ENCODE results near the gene FAM13A.
A peak's percentile ranks its signal among the peaks of the same experiment; 100 is the strongest.
"Not testable (repeated sequence)": the region's sequence is repeated elsewhere in the genome, so short reads cannot be mapped to it uniquely, and the experiment has no call there.

FAM13A gene

DNA sequence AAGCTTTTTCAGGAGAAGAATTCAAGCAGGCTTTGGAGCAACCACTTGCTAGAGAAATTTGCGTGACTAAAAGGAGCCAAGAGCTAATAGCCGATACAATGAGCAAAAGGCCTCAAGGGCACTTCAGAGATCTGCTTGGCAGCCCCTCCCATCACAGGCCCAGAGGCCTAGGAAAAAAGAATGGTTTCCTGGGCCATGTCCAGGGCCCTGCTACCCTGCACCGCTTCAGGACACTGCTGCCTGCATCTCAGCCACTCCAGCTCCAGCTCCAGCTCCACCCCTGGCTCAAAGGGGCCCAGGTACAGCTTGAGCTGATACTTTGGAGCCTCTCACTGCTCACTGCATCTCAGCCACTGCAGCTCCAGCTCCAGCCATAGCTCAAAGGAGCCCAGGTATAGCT lies 98.9 kb downstream of the FAM13A start:
- DNase-seq (ENCODE audit: low read depth) = no peak

DNA sequence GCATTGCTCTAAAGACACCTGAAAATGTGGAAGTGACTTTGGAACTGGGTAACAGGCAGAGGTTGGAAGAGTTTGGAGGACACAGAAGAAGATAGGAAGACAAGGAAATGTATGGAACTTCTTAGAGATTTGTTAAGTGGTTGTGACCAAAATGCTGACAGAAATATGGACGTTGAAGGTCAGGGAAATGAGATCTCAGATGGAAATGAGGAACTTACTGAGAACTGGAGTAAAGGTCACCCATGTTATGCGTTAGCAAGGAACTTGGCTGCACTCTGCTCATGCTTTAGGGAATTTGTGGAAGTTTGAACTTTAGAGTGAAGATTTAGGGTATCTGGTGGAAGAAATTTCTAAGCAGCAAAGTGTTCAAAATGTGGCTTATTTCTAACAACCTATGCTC lies 99.4 kb downstream of the FAM13A start:
- DNase-seq (ENCODE audit: low read depth) = no peak

DNA sequence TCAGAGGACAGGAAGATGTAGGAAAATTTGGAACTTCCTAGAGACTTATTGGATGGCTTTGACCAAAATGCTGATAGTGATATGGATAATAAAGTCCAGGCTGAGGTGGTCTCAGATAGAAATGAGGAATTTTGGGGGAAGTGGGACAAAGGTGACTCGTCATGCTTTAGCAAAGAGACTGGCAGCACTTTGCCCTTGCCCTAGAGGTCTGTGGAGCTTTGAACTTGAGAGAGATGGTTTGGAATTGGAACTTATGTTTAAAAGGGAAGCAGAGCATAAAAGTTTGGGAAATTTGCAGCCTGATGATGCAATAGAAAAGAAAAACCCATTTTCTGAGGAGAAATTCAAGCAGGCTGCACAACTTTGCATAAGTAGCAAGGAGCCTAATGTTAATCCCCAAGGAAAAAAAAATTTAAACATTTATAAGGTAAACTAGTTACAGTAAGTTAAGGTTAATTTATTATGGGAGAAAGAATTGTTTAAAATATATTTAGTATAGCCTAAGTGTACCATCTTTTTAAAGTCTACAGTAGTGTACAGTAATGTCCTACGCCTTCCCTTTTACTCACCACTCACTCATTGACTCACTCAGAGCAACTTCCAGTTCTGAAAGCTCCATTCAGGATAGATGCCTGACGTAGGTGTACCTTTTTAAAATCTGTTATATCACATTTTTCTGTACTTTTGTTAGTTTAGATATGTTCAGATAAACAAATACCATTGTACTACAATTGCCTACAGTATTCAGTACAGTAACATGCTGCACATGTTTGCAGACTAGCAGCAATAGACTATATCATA lies 101.2 kb downstream of the FAM13A start:
- no peak for DNase-seq (ENCODE audit: low read depth)

DNA sequence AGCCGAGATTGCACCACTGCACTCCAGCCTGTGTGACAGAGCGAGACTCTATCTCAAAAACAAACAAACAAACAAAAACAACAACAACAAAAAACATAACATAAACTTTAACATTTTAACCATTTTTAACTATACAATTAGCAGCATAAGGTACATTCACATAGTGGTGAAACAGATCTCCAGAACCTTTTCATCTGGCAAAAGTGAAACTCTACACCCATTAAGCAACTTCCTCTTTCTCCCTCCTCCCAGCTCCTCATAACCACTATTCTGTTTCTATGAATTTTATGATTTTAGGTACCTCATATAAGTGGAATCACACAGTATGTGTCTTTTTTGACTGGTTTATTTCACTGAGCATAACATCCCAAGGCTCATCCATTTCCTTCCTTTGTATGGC lies 103.6 kb downstream of the FAM13A start:
- no peak for DNase-seq (ENCODE audit: low read depth)

DNA sequence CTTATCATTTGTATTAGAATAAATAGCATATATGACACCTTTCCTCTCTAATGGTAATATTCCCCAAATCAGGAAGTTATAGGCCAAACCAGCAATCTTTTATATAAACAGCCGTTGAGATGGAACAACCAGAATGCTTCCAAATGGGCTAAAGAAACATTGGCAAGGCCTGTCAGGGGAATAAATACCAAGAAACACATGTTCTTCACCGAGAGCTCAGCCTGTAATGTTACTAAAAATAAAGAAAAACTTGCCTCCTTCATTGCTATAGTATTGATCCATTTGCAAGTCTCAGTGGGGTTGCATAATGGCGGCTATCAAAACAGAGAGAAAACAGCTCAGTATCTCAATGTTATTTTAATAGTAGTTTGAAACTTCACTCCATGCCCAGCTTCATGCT lies 104.9 kb downstream of the FAM13A start:
- no peak for DNase-seq (ENCODE audit: low read depth)

DNA sequence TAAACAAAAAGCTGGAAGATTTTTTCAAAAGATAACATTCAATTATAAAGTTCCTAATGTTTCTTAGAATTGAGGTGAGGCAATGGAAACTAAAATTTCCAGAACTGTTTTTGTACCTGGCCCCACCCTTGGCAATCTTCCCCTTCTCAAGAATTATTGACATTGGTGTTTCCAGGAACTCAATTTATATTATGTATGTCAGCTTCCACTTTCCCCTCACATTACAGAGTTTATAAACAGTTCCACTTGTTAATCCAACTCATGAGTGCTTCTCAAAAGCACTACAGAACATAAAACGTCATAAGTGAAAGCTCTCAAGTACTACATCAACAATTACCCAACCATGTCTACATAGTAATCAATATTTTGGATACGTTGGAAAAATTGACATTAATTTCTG lies 107.4 kb downstream of the FAM13A start:
- no peak for DNase-seq (ENCODE audit: low read depth)

DNA sequence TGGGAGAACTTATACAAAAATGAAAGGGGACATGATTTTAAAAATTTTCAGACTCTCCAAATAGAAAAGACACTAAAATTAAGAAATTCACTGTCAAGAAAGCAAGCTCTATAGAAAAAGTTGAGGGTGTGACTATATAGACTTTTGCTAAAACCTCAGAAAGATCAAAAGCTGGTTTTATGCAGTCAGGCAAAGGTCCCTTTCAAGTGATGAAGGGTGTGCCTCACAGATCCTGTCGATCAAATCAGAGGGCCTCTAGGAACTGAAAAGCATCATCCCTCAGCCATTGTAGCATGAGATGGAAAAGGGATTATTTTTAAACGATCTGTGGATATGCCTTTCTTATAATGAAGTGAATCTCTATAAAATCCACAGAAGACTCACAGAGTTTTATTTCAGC lies 116.5 kb downstream of the FAM13A start:
- no peak for DNase-seq (ENCODE audit: low read depth)

DNA sequence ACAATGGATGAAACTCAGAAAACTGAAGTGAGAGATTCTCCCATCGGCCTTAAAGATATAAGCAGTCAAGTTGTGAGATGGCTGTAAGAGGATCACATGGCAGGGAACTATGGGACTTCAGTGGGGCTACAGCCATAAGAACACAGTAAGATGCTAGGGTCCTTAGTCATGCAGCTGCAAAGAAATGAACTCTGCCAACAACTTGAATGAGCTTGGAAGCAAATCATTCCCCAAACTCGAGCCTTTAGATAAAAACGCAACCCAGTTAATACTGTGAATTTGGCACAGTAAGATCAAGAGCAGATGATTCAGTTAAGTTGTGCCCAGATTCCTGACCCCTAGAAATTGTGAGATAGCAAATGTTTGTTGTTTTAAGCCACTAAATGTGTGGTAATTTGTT lies 117.3 kb downstream of the FAM13A start:
- peak; percentile 40 for DNase-seq (ENCODE audit: low read depth)

DNA sequence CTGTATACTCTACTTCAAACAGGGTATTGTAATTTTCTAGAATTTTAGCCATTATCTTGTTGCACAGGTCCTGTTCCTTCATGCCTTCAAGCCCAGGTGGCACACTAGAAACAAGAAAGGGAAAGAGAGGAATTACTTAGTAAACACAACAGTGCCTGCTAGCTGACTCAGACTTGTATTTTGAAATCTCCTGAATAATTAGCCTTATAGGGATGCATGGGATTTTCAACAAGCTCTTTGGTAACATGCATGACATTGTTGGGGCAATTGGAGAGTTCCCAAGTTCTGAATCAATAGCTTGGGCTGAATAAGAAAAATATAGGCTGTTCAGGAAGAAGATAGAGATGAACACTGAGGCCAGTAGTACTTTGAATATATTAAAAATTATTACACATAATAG lies 118.8 kb downstream of the FAM13A start:
- DNase-seq (ENCODE audit: low read depth) = peak; percentile 70

DNA sequence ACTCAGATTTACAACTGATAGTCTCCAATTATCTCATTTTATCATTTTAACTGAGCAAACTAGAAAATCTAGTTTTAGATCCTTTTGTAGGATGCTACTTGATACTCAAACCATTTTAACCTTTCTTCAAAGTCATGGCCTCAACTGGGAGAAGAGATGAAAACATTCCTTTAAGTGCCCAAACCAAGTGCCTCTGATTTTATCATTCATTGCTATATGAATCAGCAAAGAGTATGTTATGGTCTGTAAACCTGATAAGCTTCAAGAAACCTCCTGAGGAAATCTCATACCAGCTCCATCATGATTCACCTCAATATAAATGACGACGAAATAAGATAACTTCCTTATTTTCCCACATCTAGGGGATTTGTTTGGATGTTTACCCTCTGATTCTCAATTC lies 119.9 kb downstream of the FAM13A start:
- peak; percentile 26 for DNase-seq (ENCODE audit: low read depth)

DNA sequence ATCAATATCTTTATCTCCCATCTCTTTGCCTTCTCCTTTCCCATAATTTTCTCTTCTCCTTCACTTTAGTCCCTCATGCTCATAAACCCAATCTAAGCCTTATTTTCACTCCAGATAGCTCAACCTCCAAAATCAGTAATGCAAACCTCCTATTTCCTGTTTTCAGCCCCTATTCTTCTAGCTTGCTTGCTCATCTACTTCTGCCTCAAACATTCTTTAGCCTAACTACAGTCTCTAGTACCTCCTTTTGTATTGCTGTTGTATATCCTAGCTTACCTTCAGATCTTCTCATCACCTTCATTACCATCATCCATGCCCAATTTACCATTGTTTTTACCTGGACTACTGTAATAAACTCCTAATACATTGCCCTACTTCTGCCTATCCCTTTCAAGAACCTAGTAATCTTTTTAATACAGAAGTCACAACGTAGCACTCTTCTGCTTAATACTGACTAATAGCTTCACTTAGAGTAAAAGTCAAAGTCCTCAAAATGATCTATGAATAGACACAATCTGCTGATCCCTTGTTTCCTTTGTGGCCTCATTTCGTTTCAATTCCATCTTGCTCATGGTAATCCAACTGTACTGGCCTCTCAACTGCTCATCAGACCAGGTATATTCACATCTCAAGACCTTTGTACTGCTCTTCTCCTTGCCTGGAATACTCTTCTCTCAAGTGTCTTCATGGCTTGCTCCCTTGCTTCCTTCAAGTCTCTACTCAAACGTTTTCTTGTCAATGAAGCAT lies 123.4 kb downstream of the FAM13A start:
- no peak for DNase-seq (ENCODE audit: low read depth)

DNA sequence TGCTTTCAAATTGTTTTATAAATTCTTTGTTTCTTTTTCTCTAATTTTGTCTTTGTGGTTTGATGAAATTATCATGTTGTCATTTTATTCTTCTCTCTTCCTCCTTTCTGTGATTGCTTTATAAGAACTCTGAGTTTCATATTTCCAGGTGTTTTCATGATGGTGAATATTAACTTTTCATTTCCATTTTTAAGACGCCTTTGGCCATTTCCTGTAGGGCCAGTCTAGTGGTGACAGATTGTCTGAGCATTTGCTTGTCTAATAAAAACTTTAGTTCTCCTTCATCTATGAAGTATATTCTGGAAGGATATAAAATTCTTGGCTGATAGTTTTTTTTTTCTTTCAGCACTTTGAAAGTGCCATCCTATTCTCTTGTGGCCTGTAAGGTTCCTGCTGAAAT lies 128.1 kb downstream of the FAM13A start:
- DNase-seq (ENCODE audit: low read depth) = no peak

DNA sequence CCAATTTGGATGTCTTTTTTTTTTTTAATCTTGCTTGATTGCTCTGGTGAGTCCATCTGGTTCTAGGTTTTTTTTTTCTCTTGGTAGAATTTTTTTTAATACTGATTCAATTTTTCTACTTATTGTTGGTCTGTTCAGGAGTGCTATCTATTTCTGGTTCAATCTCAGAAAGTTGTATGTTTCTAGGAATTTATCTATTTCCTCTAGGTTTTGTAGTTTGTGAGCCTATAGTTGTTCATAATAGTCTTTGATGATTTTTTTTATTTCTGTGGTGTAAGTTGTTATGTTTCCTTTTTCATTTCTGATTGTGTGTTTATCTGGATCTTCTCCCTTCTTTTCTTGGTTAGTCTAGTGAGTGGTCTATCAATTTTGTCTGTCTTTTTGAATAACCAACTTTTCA lies 129.6 kb downstream of the FAM13A start:
- DNase-seq (ENCODE audit: low read depth) = no peak

DNA sequence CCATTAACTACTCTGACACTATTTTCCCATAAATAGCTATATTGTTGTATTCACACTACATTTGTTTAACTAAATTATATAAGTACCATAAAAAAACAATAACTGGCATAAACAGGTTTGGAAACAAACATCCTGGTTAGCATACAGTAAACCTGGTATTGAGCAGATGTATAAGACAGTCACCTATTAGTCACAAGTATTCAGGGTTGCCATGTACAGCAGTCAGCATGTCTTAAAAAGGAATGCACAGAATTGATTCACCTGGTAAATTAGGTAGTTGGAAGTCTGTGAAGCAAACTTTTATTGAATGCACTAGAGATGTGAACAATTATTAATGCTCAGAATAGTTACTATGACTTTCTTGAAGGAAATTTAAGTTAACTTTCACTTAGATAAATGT lies 137.9 kb downstream of the FAM13A start:
- no peak for DNase-seq (ENCODE audit: low read depth)

DNA sequence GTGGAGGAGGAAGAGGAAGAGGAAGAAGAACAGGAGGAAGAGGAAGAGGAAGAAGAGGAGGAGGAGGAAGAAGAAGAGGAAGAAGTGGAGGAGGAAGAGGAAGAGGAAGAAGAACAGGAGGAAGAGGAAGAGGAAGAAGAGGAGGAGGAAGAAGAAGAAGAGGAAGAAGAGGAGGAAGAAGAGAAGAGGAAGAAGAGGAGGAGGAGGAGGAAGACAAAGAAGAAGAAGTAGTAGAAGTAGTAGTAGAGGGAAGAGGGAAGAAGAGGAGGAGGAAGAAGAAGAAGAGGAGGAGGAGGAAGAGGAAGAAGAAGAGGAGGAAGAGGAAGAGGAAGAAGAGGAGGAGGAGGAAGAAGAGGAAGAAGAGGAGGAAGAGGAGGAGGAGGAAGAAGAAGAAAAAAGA lies 143.8 kb downstream of the FAM13A start:
- DNase-seq (ENCODE audit: low read depth) = not testable (repeated sequence)

DNA sequence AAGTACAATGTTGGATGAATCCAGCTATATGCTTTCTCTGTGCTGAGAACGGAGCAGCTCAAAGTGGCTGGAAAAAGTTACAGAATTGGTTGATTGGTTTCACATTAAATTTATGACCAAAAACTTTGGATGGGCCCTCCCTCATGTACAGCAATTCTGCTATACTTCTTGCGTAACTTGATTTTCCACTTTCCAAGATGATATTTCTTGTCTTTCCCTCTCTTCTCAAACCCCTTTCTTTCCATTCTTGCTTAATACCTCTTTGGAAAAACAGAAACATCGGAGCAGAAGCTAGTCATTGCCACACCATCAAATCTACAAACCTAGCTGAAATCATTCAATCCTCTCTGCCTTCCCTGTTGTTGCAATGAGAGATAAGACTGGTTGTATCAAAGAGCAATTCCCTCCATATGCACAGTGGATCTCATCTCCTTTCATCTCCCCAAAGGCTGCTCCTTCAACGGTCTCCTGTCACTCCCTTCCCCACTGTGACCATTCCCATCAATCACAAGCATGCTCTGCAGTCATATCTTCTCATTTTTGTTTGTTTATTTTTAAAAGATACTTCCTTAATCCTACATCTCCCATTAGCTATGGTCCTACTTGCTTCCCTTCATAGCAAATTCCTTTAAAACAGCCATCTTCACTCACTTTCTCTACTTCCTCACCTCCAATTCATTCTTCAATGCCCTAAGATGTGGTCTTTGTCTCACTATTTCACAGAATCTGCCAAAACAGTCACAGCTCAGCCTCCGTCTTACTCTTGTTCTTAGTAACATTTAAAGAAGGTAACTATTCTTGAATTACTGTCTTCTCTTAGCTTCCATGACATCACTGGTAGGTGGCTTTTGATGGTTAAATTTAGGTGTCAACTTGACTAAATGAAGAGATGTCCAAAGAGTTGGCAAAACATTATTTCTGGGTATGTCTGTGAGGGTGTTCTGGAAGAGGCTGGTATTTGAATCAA lies 145.5 kb downstream of the FAM13A start:
- DNase-seq (ENCODE audit: low read depth) = no peak

DNA sequence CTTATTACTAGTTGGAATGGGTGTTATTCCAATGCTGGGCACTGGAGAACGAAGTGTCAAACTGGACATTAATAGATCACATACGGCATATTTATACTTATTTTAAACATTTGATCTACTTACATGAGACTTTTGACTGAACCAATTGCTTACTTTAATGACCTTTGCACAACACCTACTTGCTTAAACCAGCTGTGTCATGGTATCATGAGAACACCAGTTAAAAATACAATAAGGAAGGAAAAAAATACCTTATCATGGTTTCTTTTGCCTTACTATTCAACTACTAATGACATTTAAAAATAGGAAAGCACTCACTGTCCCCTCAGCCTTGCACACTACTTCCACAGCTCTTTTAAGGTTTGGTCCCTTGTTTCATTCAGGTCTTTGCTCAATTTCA lies 146.9 kb downstream of the FAM13A start:
- DNase-seq (ENCODE audit: low read depth) = no peak

DNA sequence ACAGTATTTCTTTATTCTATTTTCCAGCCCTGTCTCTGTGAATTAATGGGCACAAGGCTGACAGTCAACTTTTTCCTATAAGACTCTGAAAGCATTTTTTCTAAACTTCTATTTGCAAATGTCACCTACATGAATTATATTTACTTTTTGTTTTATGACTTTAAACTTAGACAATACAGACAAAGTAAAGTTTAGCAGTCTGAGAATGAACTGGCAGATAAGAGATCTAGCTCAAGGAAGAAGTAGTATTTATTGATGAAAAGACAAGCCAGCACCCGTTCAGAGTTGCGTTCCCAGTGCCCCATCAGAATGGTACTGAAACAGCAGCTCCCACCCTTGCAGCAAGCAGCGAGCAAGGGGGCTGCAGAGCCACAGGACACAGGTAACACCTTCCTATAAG lies 148.5 kb downstream of the FAM13A start:
- no peak for DNase-seq (ENCODE audit: low read depth)

DNA sequence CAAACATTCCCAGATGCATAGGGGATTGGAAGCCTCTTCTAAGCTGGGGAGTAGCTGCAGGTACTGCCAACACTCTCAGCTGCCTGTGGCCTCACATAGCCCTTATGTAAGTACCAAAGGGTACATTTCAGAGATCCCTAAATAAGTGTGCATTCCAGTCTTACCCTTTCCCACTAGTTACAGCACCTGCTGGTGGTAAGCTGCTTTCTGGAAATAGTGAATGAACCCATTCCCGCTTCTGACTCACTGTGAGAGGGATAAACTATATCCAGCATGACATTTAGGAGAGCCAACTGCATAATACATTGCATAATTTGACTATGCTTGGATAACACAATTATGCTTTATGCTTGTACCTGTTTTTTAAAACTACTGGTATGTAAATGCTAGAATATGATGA lies 149.0 kb downstream of the FAM13A start:
- no peak for DNase-seq (ENCODE audit: low read depth)

DNA sequence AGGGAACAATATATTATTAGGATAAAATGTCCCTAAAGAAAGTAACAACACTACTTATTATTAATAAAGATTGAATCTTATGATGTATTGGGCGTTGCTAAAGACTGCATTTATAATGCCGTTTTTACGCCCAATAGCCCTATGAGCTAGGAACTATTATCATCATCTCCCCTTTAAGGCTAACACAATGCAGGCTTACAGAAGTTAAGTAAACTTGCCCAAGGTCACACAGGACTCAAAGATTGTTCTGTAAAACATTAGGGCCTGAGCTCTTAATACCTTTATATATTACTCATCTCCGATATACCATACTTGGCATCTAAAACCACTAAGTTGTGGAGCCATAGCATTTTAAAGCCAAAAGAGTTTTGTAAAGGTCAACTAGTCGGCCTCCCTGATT lies 149.5 kb downstream of the FAM13A start:
- DNase-seq (ENCODE audit: low read depth) = no peak

DNA sequence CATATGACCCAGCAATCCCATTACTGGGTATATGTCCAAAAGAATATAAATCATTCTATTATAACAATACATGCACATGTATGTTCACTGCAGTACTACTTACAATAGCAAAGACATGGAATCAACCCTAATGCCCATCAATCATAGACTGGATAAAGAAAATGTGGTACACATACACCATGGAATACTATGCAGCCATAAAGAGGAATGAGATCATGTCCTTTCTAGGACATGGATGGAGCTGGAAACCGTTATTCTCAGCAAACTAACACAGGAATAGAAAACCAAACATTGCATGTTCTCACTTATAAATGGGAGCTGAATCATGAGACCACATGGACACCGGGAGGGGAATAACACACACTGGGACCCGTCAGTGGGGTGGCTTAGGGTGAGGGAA lies 152.7 kb downstream of the FAM13A start:
- DNase-seq (ENCODE audit: low read depth) = not testable (repeated sequence)

DNA sequence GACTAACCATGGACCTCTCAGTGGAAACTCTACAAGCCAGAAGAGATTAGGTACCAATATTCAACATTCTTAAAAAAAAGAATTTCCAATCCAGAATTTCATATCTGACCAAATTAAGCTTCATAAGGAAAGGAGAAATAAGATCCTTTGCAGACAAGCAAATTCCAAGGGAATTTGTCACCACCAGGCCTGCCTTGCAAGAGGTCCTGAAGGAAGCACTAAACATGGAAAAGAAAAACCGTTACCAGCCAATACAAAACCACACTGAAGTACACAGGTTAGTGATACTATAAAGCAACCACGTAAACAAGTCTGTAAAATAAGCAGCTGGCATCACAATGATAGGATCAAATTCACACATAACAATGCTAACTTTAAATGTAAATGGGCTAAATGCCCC lies 156.6 kb downstream of the FAM13A start:
- DNase-seq (ENCODE audit: low read depth) = peak; percentile 33

DNA sequence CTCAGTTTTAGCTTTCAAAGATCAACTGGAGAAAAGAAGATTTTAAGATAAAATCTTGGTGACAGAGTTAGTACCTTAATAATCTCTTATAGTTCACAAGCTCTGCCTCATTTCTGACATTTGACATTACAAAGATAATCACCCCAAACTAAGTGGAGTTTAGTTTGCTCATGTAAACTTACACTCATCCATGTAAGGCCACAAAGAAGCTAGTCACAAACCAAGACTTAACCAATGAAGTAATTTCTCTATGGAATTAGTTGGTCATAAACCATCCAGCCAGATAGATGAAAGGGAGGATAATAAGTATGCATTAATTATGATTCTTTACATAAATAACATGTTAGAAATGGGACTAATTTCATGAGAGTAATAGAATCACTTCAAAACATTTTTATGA lies 159.2 kb downstream of the FAM13A start:
- no peak for DNase-seq (ENCODE audit: low read depth)
